Left renal cortex interstitium (tissue), 4 donors: ENCODE measurements around the gene COPS6. TPM values are rescaled to one million over a fixed set of nuclear protein-coding genes. Genes with fewer than 3 reads are reported as not detected.

Source experiments
- DNase-seq, 4 donors: peaks; one replicate each; pipeline ENCODE4 v3.0.0-alpha.2; 2013; ENCODE audit warnings: low read depth in 4 of 4, low spot score in 2 of 4, missing footprints in 1 of 4
- polyA plus RNA-seq, 4 donors: library from polyadenylated mRNA; unstranded; fragments of 120-200 nt; gene quantifications; one replicate each; pipeline ENCODE4 v1.2.1, GENCODE V29; 2013; ENCODE audit not compliant: insufficient read length in 4 of 4

COPS6 gene
- 100 to 1,000 TPM; 124 to 140 (median 136) TPM for polyA plus RNA-seq

DNA sequence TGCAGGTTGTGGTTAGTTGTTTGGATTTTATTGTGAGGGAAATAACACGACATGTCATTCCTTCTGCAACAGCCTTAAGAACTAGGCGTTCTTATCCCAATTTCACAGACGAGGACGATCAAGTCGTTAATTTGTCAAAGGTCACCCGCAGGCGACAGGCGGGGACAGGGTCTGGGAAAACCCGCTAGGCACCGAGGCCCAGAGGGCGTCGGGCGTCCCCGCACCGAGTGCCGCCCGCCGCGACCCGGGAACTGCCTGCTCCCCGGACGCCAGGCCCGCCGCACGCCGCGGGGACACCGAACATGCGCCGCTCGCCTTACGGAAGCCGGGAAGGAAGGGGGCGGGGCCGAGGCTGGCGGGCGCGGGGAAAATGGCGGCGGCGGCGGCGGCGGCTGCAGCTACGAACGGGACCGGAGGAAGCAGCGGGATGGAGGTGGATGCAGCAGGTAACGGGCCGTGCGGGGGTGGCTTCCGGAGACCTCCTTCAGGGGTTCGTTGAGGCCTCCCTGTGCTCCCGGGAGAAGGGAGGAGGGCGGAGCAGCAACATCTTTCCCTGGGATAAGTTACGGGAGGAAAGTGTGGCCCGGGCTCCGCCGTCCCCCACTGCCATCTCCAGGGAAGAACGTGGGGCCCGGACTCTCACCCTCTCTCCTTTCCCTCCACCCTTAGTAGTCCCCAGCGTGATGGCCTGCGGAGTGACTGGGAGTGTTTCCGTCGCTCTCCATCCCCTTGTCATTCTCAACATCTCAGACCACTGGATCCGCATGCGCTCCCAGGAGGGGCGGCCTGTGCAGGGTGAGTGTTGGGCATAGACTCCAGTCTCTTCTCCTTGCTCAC is at the start of gene COPS6:
Gene COPS6 (plus strand): TSS at position 349 of the 837 bp plus-strand sequence. CDS start 22 bp downstream, at position 371.
- DNase-seq = peak in 2 of 4 donors; percentile 54 to 76

DNA sequence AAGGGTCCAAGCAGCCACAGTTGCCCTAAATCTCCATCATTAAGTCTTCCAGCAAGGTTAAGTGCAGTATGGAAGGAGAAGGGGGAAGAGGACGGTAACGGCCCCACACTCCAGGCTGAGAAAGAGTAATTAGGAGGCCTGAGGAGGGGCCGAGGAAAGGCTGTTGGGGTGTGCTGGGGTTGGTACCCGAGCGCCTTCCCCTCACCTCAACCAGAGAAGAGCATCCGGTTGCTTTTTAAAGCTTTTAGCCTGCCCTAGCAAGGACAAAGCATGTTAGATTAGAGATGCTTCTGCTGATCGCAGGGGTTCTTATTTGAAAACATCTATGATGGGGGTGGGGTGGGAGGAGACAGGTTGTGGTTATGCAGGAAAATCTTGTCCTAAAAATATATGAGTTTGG is 48.2 kb upstream of the COPS6 start:
- no peak for DNase-seq

DNA sequence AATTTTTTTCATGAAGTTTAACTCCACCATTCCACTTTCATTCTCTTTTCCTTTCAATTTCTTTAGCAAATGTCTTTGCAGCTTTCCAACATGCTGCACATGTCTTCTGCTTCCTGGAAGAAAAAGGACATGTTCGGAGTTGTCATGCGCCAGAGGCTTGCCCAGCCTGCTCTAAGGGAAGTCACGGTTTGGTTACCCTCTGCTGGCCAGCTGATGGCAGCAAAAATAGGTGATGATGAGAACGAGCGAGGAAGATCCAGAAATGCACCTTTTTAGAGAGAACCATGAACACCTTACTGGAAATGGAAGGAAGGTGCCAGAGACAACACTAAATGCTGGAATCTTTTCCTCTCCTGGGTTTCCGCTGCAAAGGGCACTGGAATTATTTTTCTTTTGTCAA is 44.1 kb upstream of the COPS6 start:
- DNase-seq = no peak

- no peak for DNase-seq
Measured at GRCh38 chr7:100048680-100049079, 40.1 kb upstream of the COPS6 start.

DNA sequence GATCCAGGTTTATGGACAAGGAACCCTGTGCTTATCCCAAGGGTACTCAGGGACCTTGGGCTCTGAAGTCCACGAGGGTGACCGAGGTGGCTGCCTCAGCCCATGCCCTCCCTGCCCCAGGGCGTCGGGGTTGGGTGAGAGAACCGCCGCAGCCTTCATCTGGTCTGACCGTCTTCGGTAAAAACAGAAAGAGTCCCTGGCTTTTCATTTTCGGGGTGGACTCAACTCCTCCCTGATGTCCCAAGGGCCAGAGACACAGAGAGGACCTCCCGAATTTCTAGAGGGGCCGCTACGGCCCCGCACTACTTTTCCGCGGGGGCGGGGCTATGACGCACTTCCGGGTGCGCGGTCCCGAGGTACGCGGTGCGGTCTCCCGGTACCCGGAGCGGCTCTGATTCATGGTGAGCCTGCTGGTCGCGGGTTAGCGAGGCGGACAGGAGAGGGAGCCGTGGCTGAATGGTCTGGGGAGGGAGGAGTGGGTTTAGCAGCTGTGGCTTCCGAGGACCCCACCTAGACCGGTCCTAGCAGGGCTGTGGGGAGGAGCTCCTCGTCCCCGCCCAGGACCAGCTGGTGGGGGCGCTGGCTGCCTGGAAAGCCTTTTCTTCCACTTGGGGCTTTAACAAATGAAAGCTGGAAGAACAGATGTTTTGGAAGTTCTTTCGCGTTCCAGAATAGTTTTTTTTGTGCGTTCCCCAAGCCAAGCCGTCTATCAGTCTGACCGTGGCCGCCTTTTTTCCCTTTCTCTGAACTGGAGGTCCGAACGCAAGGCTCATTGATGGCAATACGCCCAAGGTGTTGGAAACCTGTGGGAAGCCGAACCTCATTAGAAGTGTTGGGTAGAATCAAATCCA is 39.1 kb upstream of the COPS6 start, which contains the start of gene ZSCAN21:
Gene ZSCAN21 (plus strand): TSS at position 334 of the 851 bp plus-strand sequence. CDS start 7,233 bp downstream, outside the sequence.
- peak; percentile 75 to 81 (median 80) for DNase-seq

GRCh38 chr7:100051611-100052010 is 37.2 kb upstream of the COPS6 start:
- DNase-seq = no peak

GRCh38 chr7:100053215-100053614 is 35.6 kb upstream of the COPS6 start:
- peak in 1 of 4 donors; percentile 23 for DNase-seq

DNA sequence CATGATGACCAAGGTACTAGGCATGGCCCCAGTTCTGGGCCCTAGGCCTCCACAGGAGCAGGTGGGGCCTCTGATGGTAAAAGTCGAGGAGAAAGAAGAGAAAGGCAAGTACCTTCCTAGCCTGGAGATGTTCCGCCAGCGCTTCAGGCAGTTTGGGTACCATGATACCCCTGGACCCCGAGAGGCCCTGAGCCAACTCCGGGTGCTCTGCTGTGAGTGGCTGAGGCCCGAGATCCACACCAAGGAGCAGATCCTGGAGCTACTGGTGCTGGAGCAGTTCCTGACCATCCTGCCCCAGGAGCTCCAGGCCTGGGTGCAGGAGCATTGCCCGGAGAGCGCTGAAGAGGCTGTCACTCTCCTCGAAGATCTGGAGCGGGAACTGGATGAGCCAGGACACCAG is 31.8 kb upstream of the COPS6 start:
- DNase-seq = no peak

GRCh38 chr7:100059251-100059739 is 29.5 kb upstream of the COPS6 start:
- no peak for DNase-seq

DNA sequence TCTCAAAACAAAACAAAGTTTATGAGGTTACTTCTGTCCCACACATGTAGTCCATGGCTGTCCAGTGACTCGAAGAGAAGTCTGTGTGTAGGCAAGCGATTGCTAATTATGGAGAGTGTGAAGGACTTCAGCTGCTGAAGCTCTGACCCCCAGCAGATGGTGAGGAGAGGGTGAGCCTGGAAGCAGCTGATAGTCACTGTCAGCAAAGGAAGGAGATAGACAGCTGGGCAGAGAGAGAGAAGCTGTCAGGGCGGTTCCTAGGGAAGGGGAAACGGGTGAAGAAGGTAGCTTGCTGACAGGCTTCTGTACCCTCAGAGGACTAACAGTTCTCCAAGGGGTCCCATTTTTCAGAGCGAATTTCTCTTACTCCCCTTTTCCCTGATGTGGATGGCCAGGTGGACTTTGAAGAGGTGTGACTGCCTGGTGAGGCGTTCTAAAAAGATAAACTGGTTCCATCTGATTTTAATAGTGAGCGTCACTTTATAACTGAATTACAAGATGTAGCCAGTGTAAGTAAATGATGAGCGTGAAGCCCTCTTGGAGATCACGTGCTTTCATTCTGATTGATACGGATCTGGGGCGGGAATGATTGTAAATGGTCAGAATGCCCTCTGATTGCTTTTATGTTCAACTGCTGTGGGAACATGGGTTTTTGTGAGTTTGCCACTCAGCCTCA is 27.1 kb upstream of the COPS6 start:
- DNase-seq = no peak

- no peak for DNase-seq
Measured at GRCh38 chr7:100063376-100063775, 25.4 kb upstream of the COPS6 start.

- no peak for DNase-seq
Measured at GRCh38 chr7:100064162-100064561, 24.6 kb upstream of the COPS6 start.

- no peak for DNase-seq
Measured at GRCh38 chr7:100065452-100066186, 23.1 kb upstream of the COPS6 start.

DNA sequence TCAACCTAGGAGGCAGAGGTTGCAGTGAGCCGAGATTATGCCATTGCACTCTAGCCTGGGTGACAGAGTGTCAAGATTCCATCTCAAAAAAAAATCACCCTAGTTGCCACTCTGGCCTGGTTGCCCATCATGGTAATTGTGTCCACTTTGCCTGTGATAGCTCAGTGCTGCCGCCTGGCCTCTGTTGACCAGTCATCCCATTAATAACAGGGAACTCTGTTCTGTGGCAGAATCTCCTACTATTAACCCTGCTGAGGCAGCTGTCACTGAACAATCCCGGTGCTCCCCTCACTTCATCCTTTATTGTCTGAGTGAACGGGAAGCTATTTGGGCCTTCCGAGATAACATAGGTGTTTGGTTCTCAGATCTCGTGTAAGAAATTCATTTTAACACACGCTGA is 21.8 kb upstream of the COPS6 start:
- DNase-seq = no peak

- no peak for DNase-seq
Measured at GRCh38 chr7:100069991-100070390, 18.8 kb upstream of the COPS6 start.

- no peak for DNase-seq
Measured at GRCh38 chr7:100071018-100071723, 17.6 kb upstream of the COPS6 start.

DNA sequence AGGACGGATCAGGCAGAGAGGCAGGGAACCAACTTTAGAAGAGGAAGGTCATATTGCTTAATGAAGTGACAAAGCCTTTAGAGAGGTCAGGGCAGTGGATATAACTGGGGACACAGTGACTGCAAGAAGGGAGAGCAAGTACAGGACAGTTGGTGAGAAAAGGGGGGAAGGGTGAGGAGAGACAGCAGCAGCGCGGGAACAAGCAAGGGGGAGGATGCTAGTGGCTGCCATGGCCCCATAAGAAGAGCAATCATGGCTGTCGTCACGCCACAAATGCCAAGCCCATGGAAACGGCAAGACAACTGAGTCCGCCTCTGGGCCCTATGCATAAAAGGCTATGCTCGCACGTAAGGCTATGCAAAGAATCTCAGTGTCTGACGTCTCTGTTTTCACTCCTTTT is 16.3 kb upstream of the COPS6 start:
- no peak for DNase-seq

GRCh38 chr7:100074841-100075240 is 13.9 kb upstream of the COPS6 start:
- DNase-seq = no peak

- DNase-seq = no peak
Measured at GRCh38 chr7:100075418-100075817, 13.4 kb upstream of the COPS6 start.
